ENCODE data around the gene MAP2K5. TPM values are rescaled to one million over a fixed set of nuclear protein-coding genes. Genes with fewer than 3 reads are reported as not detected.

MAP2K5 gene
- total RNA-seq, 4 donors from 2014 or later: 7.7 to 15.1 (median 12.0) TPM

Small RNA genes within 50 kb of the gene (small RNA-seq; reads per million reads assigned to genes)
- 0 reads per million in 4 donors for gene RNU6-1

Other genes with a start within 250 kb of the MAP2K5 start
- gene C15orf61, start 21.6 kb upstream of the MAP2K5 start, total RNA-seq: 1 to 10 TPM; 4.1 to 6.5 (median 5.6) TPM